ENCODE measurements around the gene CDH24.

Gene CDH24

DNA sequence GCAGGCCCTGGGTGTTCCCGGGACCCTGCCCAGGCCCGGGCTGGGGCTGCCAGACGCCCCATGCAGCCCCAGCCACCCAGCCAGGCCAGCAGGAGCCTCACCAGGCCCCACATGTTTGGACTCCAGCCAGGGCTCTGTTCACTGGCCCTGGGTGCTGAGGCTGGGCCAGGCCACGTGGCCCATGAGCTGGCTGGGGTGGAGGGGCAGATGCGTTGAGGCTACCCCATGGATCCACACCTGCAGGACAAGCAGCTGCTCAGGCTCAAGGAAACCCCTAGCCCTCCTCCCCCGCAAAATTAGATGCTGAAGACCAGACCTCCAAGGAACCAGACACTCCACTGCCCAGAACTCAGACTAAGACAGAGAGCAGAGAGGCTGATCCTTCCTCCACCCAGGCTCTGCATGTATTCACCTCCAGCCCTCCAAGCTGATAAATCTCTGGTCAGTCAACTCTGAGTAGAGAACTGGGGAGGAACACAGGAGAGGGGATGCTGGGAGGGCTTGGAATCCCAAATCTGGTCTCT, 1.6 kb downstream of the CDH24 start:
- in situ Hi-C loops (cut with MboI; ENCODE audit: low sequenced_read_pairs, unreplicated experiment) = no loop called here
- TF ChIP-seq CTCF (IDR thresholded peaks at IDR 0.05; ENCODE audit: borderline replicate concordance, control extremely low read depth, extremely low read depth, insufficient read depth, missing control alignments) = no peak
- peak; percentile 57 for DNase-seq (ENCODE audit: low spot score)

DNA sequence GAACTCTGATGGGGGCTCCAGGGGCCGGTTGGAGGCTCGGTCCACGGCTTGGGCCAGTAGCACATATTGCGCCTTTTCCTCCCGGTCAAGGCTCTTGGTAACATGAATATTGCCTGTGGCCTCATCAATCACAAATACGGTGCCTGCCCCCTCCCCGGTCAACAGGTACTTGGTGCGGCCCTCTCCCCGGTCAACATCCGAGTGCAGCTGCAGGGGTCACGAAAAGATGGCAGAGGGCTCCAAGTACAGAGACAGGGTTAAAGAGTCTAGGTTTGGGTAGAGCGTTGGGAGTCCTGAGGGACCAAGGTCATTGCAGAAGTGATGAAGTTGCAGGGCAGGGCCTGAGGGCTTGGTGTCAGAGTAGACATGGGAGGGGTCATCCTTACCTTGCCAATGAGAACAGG, 2.2 kb downstream of the CDH24 start:
- in situ Hi-C loops (cut with MboI; ENCODE audit: low sequenced_read_pairs, unreplicated experiment) = no loop called here
- no peak for DNase-seq (ENCODE audit: low spot score)
- TF ChIP-seq CTCF (IDR thresholded peaks at IDR 0.05; ENCODE audit: borderline replicate concordance, control extremely low read depth, extremely low read depth, insufficient read depth, missing control alignments) = no peak

- in situ Hi-C loops (cut with MboI; ENCODE audit: low sequenced_read_pairs, unreplicated experiment) = loop anchor here (5.0 kb wide), 1 partner anchor 67 kb away; no protein-coding TSS in a partner anchor
- TF ChIP-seq CTCF (IDR thresholded peaks at IDR 0.05; ENCODE audit: borderline replicate concordance, control extremely low read depth, extremely low read depth, insufficient read depth, missing control alignments) = peak; percentile 32
- DNase-seq (ENCODE audit: low spot score) = peak; percentile 67
These were observed 3.1 kb downstream of the CDH24 start for GRCh38 chr14:23054000-23054811.

- DNase-seq (ENCODE audit: low spot score) = no peak
- in situ Hi-C loops (cut with MboI; ENCODE audit: low sequenced_read_pairs, unreplicated experiment) = loop anchor here (5.0 kb wide), 1 partner anchor 66 kb away; no protein-coding TSS in a partner anchor
- no peak for TF ChIP-seq CTCF (IDR thresholded peaks at IDR 0.05; ENCODE audit: borderline replicate concordance, control extremely low read depth, extremely low read depth, insufficient read depth, missing control alignments)
These were observed 3.9 kb downstream of the CDH24 start for GRCh38 chr14:23053426-23053825.

DNA sequence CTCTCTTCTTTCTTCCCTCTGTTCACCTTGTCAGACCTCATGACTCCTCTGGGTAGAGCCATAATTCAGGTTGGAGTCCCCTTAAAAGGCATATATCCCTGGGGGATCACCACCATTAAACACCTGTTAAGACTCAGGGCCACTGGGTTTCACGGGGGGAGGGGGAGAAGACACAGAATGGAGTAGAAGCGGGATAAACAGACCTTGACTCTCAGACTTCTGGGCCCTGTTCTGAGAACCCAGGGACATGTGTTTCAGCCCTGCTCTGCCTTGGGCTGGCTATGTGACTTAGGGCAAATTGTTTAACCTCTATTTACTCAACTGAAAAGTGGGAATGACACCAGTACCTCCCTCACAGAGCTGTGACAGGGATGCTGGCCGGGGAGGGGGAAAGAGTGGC, 4.6 kb downstream of the CDH24 start:
- DNase-seq (ENCODE audit: low spot score) = no peak
- no peak for TF ChIP-seq CTCF (IDR thresholded peaks at IDR 0.05; ENCODE audit: borderline replicate concordance, control extremely low read depth, extremely low read depth, insufficient read depth, missing control alignments)
- in situ Hi-C loops (cut with MboI; ENCODE audit: low sequenced_read_pairs, unreplicated experiment) = loop anchor here (5.0 kb wide), 1 partner anchor 65 kb away; no protein-coding TSS in a partner anchor

- DNase-seq (ENCODE audit: low spot score) = no peak
- in situ Hi-C loops (cut with MboI; ENCODE audit: low sequenced_read_pairs, unreplicated experiment) = loop anchor here (5.0 kb wide), 1 partner anchor 65 kb away; no protein-coding TSS in a partner anchor
- TF ChIP-seq CTCF (IDR thresholded peaks at IDR 0.05; ENCODE audit: borderline replicate concordance, control extremely low read depth, extremely low read depth, insufficient read depth, missing control alignments) = no peak
These were observed 5.1 kb downstream of the CDH24 start for GRCh38 chr14:23052182-23052623.

Data from GM13976 (cell line).